A549 (cell line): ENCODE data around the gene LRRC1. TPM values are rescaled to one million over a fixed set of nuclear protein-coding genes. Genes with fewer than 3 reads are reported as not detected.
"Not testable (repeated sequence)": the region's sequence is repeated elsewhere in the genome, so short reads cannot be mapped to it uniquely, and the experiment has no call there.

Experiments used
- ATAC-seq, 2 experiments: fragments of 200-7000 bp in 1 of 2; fragments of >200 bp in 1 of 2; cut with Nextera tagmentation in 1 of 2; cut with Tn5 transposase in 1 of 2; 3 replicates each; pipeline versions ENCODE4 v1.8.0 to v1.9.1; 2018 to 2020; ENCODE audit warnings: mild to moderate bottlenecking in 1 of 2, moderate library complexity in 1 of 2
- CTCF ChIA-PET: fragments of 300-600 bp; sonication (Branson Sonifier 250); formaldehyde crosslinking; extraction: SDS; loops from one replicate; lab custom pipeline; 2021; ENCODE audit warnings: antibody characterized with exemption, inconsistent platforms; lab: Yijun Ruan, JAX
- POLR2A ChIA-PET: fragments of 350-600 bp; formaldehyde crosslinking; extraction: SDS; loops from one replicate; lab custom pipeline; 2021; ENCODE audit warnings: antibody characterized with exemption, inconsistent platforms; lab: Yijun Ruan, JAX
- DNase-seq, 2 experiments: peaks; one replicate each; pipeline versions ENCODE4 v3.0.0 to v3.0.0-alpha.2; 2011 to 2016; ENCODE audit warnings: low read depth in 1 of 2, low spot score in 1 of 2
- FAIRE-seq: peaks from 2 replicates; lab custom pipeline; 2011; peaks lifted over from hg19 to GRCh38; lab: Jason Lieb, UNC
- H3K27ac ChIP-seq, 2 experiments: fragments of >200 bp; sonication (Bioruptor Twin); formaldehyde crosslinking; 3 replicates each; pipeline ENCODE4 v1.5.1; 2016 to 2017
- H3K4me1 ChIP-seq: fragments of >200 bp; sonication (Bioruptor Twin); formaldehyde crosslinking; 3 replicates; pipeline ENCODE4 v1.6.1; 2016
- H3K4me2 ChIP-seq: fragments of >200 bp; sonication (Bioruptor Twin); formaldehyde crosslinking; 3 replicates; pipeline ENCODE4 v1.6.1; 2016
- H3K4me3 ChIP-seq: fragments of >200 bp; sonication (Bioruptor Twin); formaldehyde crosslinking; 3 replicates; pipeline ENCODE4 v1.5.1; 2016
- H3K9me3 ChIP-seq: fragments of >200 bp; sonication (Bioruptor Twin); formaldehyde crosslinking; 3 replicates; pipeline ENCODE4 v1.6.1; 2016
- CBX2 ChIP-seq: fragments of 200-600 bp; sonication (generic); IDR thresholded peaks from 2 replicates; pipeline ENCODE4 v1.6.1; 2016; ENCODE audit warnings: low read depth, mild to moderate bottlenecking, borderline replicate concordance
- CEBPB ChIP-seq, 2 experiments: fragments of >200 bp in 1 of 2; sonication (Bioruptor Twin) in 1 of 2; formaldehyde crosslinking in 1 of 2; IDR thresholded peaks; 2 replicates each; pipeline ENCODE4 v1.6.1; 2012 to 2016
- CHD4 ChIP-seq: fragments of 200-600 bp; sonication (generic); IDR thresholded peaks from 2 replicates; pipeline ENCODE4 v1.6.1; 2016; ENCODE audit warnings: antibody characterized with exemption, mild to moderate bottlenecking, borderline replicate concordance
- EHF ChIP-seq: fragments of 250-450 bp; sonication (Bioruptor Pico); IDR thresholded peaks from 2 replicates; pipeline ENCODE4 v1.5.0; 2020; ENCODE audit warnings: mild to moderate bottlenecking
- EP300 ChIP-seq, 2 experiments: fragments of >200 bp; sonication (Bioruptor Twin); formaldehyde crosslinking; IDR thresholded peaks; 2 replicates in 1 of 2; 3 replicates in 1 of 2; pipeline ENCODE4 v1.6.1; 2016 to 2017
- ESRRA ChIP-seq: fragments of 150-350 bp; IDR thresholded peaks from 2 replicates; pipeline ENCODE4 v1.6.1; 2014; ENCODE audit warnings: mild to moderate bottlenecking, low read length, borderline replicate concordance
- FOXS1 ChIP-seq: fragments of 250-450 bp; sonication (Bioruptor Pico); IDR thresholded peaks from 2 replicates; pipeline ENCODE4 v1.5.0; 2020; ENCODE audit warnings: mild to moderate bottlenecking, moderate library complexity
- GATA3 ChIP-seq: IDR thresholded peaks from 2 replicates; pipeline ENCODE4 v1.6.1; 2012; ENCODE audit warnings: borderline replicate concordance
- HDAC2 ChIP-seq: fragments of 200-600 bp; sonication (generic); IDR thresholded peaks from 2 replicates; pipeline ENCODE4 v1.6.1; 2016
- JUN ChIP-seq, 2 experiments: fragments of >200 bp; sonication (Bioruptor Twin); formaldehyde crosslinking; IDR thresholded peaks; 2 replicates in 1 of 2; 3 replicates in 1 of 2; pipeline ENCODE4 v1.6.1; 2016 to 2017
- KDM1A ChIP-seq: fragments of 200-600 bp; sonication (generic); IDR thresholded peaks from 2 replicates; pipeline ENCODE4 v1.6.1; 2016; ENCODE audit warnings: low read depth, mild to moderate bottlenecking
- MAFK ChIP-seq: fragments of 450-650 bp; IDR thresholded peaks from 2 replicates; pipeline ENCODE4 v1.6.1; 2014; ENCODE audit not compliant: partially characterized antibody
- NFE2L2 ChIP-seq: fragments of 150-350 bp; conservative IDR thresholded peaks from 2 replicates; pipeline ENCODE4 v1.6.1; 2014; ENCODE audit warnings: low read length
- NR3C1 ChIP-seq: fragments of >200 bp; sonication (Bioruptor Twin); formaldehyde crosslinking; IDR thresholded peaks from 3 replicates; pipeline ENCODE4 v1.6.1; 2017
- POLR2A ChIP-seq: IDR thresholded peaks from 2 replicates; pipeline ENCODE4 v1.6.1; 2012; ENCODE audit warnings: mild to moderate bottlenecking, low read length
- RCOR1 ChIP-seq: fragments of 150-350 bp; IDR thresholded peaks from 2 replicates; pipeline ENCODE4 v1.6.1; 2014; ENCODE audit warnings: antibody characterized with exemption, low read length, low read depth
- SMC3 ChIP-seq: fragments of >200 bp; sonication (Bioruptor Twin); formaldehyde crosslinking; IDR thresholded peaks from 3 replicates; pipeline ENCODE4 v1.6.1; 2018; ENCODE audit warnings: inconsistent platforms
- ZFP36 ChIP-seq: fragments of 450-650 bp; IDR thresholded peaks from 2 replicates; pipeline ENCODE4 v1.6.1; 2014; ENCODE audit warnings: borderline replicate concordance; ENCODE audit not compliant: partially characterized antibody
- WGBS: methylation state at CpG from one replicate; pipeline ENCODE4 v1.1.6; 2017; ENCODE audit errors: missing lambda C conversion rate; 5-methylcytosine and 5-hydroxymethylcytosine counted together
- polyA plus RNA-seq, 4 experiments: library from polyadenylated mRNA; depleted of rRNA in 3 of 4; stranded (reverse); fragments of >200 nt; fragmentation: RNase III in 1 of 4; extraction: RNeasy Plus Mini Kit Qiagen cat#74134 plus additional on column Dnase treatment in 1 of 4; gene quantifications; 2 replicates in 3 of 4; 3 replicates in 1 of 4; pipeline ENCODE4 v1.2.3, GENCODE V29; 2011 to 2017
- TF ChIP-seq, protein P1 (sequence below): IDR thresholded peaks from 2 replicates; pipeline ENCODE4 v1.6.1; 2012
- TF ChIP-seq, protein P2 (sequence below): fragments of 450-650 bp; IDR thresholded peaks from 2 replicates; pipeline ENCODE4 v1.6.1; 2014; ENCODE audit warnings: antibody characterized with exemption
- TF ChIP-seq, protein P3 (sequence below): fragments of 200-600 bp; sonication (generic); IDR thresholded peaks from 2 replicates; pipeline ENCODE4 v1.6.1; 2016; ENCODE audit warnings: antibody characterized with exemption, mild to moderate bottlenecking, moderate library complexity
- TF ChIP-seq, protein P4 (sequence below): fragments of >200 bp; sonication (Bioruptor Twin); formaldehyde crosslinking; IDR thresholded peaks from 2 replicates; pipeline ENCODE4 v1.6.1; 2016

The LRRC1 gene
- polyA plus RNA-seq, 2 of the 4 experiments (the other 2 are of a cell fraction): 5.2 to 8.0 TPM

DNA sequence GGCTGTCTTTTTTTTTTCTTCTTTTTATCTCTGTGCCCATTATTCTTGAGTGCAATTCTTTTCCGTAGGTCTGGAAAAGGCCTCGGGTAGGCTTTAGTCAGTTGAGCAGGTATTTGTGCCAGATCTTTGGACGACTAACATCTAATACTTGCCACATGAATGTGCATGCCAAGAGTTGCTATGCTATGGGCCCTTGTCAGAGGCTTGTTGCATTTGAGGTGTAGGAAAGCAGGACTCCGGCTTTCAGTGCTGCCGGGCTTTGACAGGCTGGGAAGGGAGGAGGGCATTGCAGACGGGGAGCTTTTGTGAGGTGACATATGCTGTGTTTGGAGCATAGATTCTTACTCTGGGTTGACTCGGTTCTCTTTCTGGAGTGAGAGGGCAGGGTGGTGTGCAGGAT is 10.2 kb downstream of the LRRC1 start:
- ChIA-PET CTCF (no interaction called here), POLR2A (no interaction called here)
- no peak for TF ChIP-seq ZFP36
- TF ChIP-seq CBX2: no peak
- TF ChIP-seq NFE2L2: no peak
- TF ChIP-seq POLR2A: no peak
- TF ChIP-seq, protein P1, sequence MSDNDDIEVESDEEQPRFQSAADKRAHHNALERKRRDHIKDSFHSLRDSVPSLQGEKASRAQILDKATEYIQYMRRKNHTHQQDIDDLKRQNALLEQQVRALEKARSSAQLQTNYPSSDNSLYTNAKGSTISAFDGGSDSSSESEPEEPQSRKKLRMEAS: no peak
- TF ChIP-seq JUN (IDR thresholded peaks at IDR 0.05): no peak
- TF ChIP-seq, protein P2, sequence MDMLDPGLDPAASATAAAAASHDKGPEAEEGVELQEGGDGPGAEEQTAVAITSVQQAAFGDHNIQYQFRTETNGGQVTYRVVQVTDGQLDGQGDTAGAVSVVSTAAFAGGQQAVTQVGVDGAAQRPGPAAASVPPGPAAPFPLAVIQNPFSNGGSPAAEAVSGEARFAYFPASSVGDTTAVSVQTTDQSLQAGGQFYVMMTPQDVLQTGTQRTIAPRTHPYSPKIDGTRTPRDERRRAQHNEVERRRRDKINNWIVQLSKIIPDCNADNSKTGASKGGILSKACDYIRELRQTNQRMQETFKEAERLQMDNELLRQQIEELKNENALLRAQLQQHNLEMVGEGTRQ: no peak
- no peak for TF ChIP-seq ESRRA
- TF ChIP-seq, protein P3, sequence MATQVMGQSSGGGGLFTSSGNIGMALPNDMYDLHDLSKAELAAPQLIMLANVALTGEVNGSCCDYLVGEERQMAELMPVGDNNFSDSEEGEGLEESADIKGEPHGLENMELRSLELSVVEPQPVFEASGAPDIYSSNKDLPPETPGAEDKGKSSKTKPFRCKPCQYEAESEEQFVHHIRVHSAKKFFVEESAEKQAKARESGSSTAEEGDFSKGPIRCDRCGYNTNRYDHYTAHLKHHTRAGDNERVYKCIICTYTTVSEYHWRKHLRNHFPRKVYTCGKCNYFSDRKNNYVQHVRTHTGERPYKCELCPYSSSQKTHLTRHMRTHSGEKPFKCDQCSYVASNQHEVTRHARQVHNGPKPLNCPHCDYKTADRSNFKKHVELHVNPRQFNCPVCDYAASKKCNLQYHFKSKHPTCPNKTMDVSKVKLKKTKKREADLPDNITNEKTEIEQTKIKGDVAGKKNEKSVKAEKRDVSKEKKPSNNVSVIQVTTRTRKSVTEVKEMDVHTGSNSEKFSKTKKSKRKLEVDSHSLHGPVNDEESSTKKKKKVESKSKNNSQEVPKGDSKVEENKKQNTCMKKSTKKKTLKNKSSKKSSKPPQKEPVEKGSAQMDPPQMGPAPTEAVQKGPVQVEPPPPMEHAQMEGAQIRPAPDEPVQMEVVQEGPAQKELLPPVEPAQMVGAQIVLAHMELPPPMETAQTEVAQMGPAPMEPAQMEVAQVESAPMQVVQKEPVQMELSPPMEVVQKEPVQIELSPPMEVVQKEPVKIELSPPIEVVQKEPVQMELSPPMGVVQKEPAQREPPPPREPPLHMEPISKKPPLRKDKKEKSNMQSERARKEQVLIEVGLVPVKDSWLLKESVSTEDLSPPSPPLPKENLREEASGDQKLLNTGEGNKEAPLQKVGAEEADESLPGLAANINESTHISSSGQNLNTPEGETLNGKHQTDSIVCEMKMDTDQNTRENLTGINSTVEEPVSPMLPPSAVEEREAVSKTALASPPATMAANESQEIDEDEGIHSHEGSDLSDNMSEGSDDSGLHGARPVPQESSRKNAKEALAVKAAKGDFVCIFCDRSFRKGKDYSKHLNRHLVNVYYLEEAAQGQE: no peak
- TF ChIP-seq CHD4: no peak
- TF ChIP-seq EP300 (IDR thresholded peaks at IDR 0.05): no peak
- TF ChIP-seq SMC3: no peak
- TF ChIP-seq KDM1A: no peak
- TF ChIP-seq MAFK: no peak
- WGBS: 85% methylated on average over 3 of the region's 7 CpGs
- Histone ChIP-seq H3K27ac (no peak overlapping the region), H3K4me2 (no peak overlapping the region), H3K4me1 (no peaks in the 10 kb centered on the region), H3K9me3 (no peaks in the 10 kb centered on the region), H3K4me3 (no peak overlapping the region)
- FAIRE-seq: no peak
- no peak for ATAC-seq
- no peak for DNase-seq

DNA sequence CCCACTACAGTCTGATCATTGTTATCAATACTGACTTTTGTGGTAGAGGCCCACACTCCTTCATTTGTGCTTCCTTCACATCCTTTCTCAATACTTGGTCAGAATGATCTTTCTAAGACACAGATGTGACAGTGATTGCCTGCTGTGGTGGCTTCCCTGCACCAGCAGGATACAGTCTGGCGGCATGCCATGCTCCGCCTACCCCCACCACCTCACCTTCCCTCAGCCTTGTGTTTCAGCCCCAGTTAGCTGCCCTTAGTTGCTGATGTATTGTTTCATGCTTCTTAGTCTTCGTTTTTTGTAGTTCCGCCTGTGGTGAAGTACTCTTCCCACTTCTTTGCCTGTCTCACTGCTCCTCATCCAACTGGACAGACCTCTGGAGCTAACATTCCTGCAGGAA is 10.9 kb downstream of the LRRC1 start:
- ChIA-PET CTCF (no interaction called here), POLR2A (no interaction called here)
- DNase-seq: no peak
- WGBS: 89% methylated on average over 4 of the region's 4 CpGs
- FAIRE-seq: no peak
- Histone ChIP-seq H3K4me2 (no peak overlapping the region), H3K27ac (no peak overlapping the region), H3K4me3 (no peak overlapping the region), H3K9me3 (no peaks in the 10 kb centered on the region), H3K4me1 (peaks cover 1% of the 10 kb centered on the region; the same call in 1 of the 3 replicates)
- ATAC-seq: no peak
- TF ChIP-seq FOXS1 (CRISPR knock-in tag): no peak
- no peak for TF ChIP-seq JUN (IDR thresholded peaks at IDR 0.05)
- TF ChIP-seq, protein P4, sequence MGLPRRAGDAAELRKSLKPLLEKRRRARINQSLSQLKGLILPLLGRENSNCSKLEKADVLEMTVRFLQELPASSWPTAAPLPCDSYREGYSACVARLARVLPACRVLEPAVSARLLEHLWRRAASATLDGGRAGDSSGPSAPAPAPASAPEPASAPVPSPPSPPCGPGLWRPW: no peak
- TF ChIP-seq GATA3: no peak
- TF ChIP-seq HDAC2: no peak
- TF ChIP-seq NR3C1: no peak
- no peak for TF ChIP-seq CEBPB (IDR thresholded peaks at IDR 0.05)
- no peak for TF ChIP-seq EHF
- TF ChIP-seq RCOR1: no peak

DNA sequence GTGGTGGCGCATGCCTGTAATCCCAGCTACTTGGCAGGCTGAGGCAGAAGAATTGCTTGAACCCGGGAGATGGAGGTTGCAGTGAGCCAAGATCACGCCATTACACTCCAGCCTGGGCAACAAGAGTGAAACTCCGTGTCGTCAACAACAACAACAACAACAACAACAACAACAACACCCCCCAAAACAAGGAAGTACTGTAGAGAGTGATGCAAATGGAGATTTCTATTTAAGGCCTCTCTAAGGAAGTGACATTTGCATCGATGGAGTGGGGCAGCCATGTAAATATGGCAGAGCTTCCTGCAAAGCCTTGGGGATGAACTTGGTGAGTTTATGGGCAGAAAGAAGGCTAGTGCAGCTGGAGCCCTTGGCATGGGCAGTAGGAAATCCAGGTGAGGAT is 12.8 kb downstream of the LRRC1 start:
- H3K4me1 ChIP-seq, H3K27ac ChIP-seq, POLR2A ChIA-PET, H3K9me3 ChIP-seq, CTCF ChIA-PET, FAIRE-seq, H3K4me2 ChIP-seq, ATAC-seq, DNase-seq, H3K4me3 ChIP-seq: not testable (repeated sequence)
- WGBS: 94% methylated on average over 6 of the region's 6 CpGs
